Activated gamma-delta T cell treated with Interleukin-2 at 50 U/mL for 16 hours (primary cell): ENCODE results near the gene KLF6.
A peak's percentile ranks its signal among the peaks of the same experiment; 100 is the strongest.

Experiments used
- DNase-seq: peaks from one replicate; pipeline ENCODE4 v3.0.0-alpha.2; 2020

Gene KLF6

GRCh38 chr10:3808689-3809199 lies 23.7 kb upstream of the KLF6 start:
- DNase-seq: no peak

DNA sequence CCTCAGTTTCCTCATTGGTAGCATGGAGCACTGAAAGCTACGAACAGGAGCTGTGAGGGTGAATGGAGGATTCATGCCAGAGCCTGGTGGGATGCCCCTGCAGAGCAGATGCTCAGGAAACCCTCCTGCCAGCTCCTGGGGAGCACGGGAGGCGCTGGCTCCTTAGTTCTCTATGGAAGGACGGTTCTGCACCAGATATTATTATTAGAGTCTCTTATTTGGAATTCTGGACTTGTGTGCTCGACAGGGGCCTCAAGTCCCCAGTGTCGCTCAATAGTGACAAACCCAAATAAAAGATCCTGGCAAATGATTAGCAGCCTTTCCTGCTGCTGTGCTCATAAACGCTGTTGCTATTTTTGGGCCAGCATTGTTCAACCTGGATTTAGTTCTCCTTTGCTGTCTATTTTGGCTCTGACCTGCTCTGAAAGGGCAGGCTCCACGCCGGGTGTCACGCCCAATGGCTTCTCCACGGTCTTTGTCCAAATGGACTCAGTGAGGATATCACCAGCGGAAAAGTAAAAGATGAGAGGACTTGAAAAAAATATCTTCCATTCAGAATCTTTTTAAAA lies 23.0 kb upstream of the KLF6 start:
- DNase-seq: no peak

DNA sequence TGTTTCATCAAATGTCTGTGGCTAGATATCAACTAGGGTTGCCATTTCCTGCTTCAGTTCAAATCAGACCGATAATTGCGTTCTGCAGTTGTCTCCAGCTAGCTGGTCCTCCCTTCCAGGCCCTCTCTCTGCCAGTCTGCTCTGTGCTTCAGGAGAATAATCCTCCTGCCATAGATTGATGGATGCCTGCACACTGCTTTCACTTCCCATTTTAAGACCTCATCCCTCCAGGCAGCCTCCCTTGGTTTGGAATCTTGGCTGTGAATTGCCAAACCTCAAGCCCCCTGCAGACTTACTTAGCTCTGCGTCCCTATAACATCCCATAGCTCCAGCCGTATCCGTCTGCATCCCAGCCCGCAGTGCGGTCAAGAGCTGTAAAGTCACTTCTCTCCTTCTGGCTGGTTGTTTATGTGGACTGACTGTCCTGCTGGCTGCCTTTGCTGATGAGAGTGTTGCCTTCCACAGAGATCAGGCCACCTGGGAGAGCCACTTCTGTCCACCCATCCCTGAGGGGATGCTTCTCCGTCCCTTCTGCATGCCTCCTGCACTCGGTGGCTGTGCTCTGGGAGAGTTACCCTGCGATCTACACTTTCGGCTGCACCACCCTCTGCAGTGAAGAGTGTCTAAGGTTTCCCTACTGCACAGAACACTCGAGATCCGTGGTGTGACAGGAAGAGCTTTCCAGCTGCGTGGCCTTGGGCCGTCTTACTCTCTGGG lies 22.4 kb upstream of the KLF6 start:
- DNase-seq: no peak

DNA sequence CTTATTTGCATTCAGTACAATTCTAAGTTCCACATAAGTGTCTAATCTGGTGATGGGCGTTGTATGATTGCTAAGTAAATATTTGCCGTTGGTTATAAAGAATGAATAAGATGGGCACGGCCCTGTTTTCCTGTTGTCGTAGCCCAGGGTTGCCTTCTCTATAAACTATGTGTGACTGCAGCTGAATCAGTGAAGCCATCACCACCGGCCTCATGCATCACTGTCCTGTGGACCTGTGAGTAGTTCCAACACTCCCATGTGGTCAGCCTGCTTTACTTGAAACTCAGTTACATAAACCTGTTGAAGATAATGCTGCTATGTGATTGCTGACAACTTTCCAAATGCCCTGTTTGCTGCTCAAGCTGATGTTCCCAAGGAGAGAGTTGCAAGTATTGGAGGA lies 21.6 kb upstream of the KLF6 start:
- no peak for DNase-seq

DNA sequence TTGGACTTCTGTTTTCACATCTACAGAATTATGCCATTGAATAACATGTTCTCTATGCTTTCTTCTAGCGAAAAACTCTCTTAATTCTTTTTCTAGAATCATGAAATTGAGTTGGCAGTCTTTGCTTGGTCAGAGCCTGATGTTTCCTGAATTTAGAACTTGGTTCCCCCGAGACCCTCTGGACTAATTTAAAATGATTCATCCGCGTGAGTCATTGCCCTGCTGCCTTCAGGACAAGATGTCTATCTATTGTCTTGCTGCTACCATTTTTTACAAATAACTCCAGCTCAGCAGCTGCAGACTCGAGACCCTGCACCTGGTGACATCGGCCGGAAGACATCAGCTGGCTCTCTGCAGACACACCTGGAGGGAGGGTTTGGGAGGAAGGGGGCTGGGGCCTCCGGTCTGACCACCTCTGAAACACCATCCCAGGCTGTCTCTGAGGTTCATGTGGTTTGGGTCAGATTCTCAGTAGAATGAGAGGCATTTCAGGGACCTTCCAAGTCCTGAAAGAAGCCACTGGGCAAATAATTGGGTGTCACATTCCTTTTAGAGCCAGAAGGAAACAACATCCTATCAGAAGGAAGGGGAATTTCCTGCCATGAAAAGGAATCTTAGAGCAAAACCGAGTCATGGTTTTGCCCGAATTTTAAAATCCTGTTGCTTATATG lies 20.9 kb upstream of the KLF6 start:
- DNase-seq: peak; percentile 62

DNA sequence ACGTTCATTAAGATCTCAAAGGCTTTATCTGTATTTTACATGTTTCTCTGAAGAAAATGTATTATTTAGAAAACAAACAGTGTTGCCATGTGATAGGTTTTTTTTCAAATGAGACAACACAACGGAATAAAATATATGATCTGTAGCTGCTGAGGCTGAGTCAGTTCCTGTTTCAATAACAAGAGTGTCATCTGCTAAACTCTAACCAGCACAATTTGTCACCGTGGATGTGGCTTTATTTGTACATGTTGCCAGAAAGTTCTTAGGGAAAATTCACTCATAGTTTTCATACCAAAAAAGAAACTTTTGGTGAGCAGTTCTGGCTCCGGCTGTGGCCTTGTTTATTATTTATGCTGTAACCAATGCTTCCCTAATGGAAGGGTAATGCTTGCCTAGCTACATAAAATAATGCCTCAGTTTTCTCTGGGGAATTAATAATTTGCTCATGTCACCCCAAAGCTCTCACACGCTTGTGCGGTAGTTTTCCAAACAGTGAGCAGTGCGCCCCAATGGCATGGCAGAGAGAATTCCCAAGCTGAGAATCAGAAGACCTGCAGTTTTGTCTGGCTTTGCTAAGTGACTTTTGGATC lies 20.3 kb upstream of the KLF6 start:
- DNase-seq: peak; percentile 54

DNA sequence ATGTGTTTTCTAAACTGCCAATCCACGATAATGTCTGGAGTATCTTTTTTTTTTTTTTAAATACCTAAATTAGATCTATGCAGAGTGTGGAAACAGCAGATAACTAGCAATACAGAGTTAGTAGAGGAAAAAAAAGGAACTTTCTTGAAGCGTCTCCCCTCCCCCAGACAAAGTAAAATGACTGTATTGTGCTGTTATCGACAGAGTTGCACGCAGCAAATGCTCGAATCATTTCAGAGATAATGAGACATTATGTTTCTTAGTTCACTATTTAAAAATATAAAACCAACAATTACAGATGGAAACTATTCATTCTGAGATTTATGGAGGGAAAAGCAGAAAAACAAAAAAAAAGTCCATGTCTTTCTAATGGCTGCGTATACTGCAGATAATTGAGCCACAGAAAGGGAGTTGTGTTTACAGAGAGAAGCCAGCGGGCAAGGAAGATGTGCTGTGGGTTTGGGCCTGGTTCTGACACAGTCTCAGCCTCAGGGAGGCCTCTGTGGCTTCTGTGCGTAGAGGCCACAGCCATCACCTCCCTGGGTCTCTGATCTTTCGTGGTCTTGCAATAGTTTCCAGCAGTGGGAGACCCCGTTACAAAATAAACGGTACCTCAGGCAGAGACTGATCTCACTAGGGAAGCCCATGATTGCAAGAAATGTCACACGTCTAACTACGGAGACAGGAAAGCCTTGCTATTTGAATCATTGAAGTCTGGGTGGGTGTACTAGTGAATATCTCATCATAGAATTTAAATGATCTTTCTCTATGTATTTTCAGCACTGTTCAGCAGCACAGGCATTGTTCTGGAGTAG lies 19.1 kb upstream of the KLF6 start:
- peak; percentile 55 for DNase-seq

DNA sequence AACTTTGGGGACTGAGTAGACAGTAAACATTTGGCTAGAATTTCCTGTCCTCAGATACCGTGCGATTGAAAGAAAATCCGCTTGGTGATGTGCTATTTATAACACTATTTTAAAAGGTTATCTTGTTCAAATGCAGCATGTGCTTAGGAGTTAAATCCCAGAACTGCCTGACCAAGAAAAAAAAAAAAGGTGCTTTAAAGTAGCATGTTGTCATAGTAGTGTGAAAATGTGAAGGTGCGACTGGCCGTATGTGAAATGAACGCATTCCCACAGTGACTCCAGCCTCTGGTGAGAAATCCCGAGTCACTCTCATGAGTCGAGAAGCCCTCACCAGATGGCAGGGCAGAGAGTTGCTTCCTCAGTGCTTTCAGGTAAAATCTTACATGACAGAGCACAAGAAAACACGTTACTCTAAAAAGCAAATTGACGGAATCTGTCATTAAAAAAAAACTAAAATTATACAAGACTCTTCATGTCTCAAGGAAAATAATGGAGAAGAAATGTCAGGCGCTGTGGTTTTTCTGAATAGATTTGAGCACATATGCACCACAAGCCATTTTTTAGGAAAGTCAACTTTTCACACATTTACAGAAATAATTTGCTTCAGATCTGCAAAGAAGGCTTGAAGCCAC lies 18.4 kb upstream of the KLF6 start:
- no peak for DNase-seq

- DNase-seq: no peak
These were observed 17.7 kb upstream of the KLF6 start for GRCh38 chr10:3802526-3803265.

GRCh38 chr10:3801558-3802192 lies 16.7 kb upstream of the KLF6 start:
- no peak for DNase-seq

- DNase-seq: no peak
These were observed 15.6 kb upstream of the KLF6 start for GRCh38 chr10:3800586-3800985.

DNA sequence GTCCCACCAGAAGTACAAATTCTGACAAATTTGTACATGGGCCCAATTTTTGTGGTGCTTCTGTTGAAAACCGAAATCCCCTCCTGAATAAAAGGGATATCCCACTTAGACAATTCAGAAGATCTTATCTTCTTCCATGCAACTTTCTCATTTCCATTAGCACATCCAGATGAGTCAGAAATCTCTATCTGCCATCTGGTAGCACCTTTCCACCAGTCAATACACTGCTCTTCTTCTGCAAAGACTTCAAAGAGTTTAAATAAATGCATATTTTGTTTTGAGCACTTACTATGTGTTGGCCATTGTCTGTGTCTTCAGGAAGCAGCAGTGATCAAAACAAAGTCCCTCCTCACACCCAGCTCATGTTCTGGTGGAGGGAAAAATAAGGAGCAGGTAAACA lies 12.7 kb upstream of the KLF6 start:
- DNase-seq: no peak

- no peak for DNase-seq
These were observed 8.5 kb upstream of the KLF6 start for GRCh38 chr10:3793553-3793952.

DNA sequence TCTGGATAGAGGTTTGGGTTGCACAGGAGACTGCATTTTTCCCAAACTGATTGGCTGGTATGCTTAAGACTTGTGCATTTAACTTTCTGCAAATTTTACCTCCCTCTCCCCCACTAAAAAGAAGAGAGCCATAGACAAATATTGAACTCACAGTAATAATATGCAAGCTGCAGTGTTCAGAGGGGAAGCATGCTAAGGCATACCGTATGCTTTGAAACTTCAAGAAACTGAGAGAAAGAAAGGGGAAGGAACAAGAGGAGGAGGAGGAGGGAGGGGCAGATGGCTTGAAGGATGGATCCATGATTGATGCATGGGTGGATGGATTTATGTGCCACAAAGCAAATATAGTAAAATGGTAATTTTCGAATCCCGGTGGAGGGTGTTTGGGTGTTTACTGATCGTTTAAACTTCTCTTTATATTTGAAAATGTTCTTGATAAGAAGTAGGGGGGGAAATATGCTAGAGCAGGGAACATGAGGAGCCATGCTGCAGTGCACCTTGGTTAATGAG lies 7.8 kb upstream of the KLF6 start:
- DNase-seq: no peak

- DNase-seq: no peak
These were observed 7.1 kb upstream of the KLF6 start for GRCh38 chr10:3791974-3792633.

GRCh38 chr10:3790858-3791257 lies 5.8 kb upstream of the KLF6 start:
- DNase-seq: no peak

DNA sequence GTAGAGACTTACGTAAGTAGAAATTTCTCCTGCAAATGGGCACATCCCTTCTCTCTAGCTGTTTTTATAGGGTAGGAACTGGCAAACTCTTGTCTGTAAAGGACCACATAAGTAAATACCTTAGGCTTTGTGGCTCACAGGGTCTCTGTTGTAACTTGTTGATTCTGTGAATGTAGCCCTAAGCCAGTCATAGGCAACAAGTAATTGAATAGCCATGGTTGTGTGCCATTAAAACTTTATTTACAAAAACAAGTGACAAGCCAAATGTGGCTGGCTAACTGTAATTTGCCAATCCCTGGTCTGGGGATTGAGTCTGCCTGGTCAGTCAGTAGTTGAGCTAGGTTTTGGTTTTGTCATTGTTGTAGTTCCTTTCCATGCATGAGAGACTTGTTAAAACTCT lies 5.3 kb upstream of the KLF6 start:
- DNase-seq: no peak

DNA sequence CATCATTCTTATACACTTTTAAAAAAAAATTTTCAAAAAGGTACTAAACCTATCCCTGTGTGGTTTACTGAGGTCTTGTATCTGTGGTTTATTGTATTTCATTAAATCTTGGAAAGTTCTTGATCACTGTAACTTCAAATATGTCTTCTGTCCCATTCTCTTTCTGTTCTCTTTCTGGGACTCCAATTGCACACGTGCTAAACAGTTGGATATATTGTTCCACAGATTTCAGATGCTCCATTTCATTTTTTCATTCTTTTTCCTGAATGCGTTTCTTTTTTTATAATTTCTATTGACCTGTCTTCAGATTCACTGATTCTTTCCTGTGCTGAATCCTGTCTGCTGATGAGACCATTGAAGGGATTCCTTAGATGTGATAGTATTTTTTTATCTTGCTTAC lies 4.6 kb upstream of the KLF6 start:
- DNase-seq: no peak

DNA sequence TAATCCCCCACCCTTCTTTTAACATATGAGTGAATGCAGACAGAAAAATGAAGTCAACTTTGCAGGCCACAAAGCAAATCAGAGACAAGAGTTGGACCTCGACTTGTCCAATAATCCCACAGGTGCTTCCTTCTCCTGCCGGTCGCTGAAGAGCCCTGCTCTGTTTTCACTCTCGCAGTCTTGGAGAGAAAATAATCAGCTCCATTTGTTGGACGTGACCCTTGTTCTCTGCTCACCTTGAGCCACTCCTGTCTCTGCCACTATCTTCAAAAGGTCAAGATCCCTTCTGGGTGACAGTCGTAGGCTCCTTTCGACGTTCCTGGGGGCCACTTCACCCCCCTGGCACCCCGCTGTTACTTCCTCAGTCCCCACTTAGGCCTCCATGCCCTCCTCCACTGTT lies 2.8 kb upstream of the KLF6 start:
- no peak for DNase-seq

DNA sequence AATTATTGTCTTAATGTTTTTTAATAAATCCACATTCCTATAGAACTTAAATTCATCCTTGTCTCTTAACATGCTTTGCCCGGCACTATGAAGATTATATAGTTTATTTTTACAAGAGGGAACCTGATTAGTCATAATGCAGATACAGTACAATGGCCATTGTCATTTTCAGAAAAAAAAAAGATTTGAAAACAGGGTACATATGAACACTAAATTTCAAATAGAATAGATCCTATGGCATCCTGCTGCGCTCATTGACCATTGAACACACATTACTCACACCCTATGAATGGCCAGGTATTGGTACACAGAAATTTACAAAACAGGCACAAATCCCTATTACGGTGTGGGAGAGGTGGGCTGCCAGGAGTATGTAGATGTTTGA lies 2.0 kb upstream of the KLF6 start:
- no peak for DNase-seq
